Keratinocyte (primary cell): ENCODE results near the gene GABRB2. TPM values are rescaled to one million over a fixed set of nuclear protein-coding genes. Genes with fewer than 3 reads are reported as not detected.
"Not testable (repeated sequence)": the region's sequence is repeated elsewhere in the genome, so short reads cannot be mapped to it uniquely, and the experiment has no call there.

Experiments
- DNase-seq: peaks from one replicate; pipeline ENCODE4 v3.0.0-alpha.2; 2011; ENCODE audit warnings: low read depth, missing footprints, low spot score
- FAIRE-seq: peaks from 2 replicates; lab custom pipeline; 2011; peaks lifted over from hg19 to GRCh38; lab: Jason Lieb, UNC
- H2AFZ ChIP-seq: 2 replicates; pipeline ENCODE4 v1.6.0; 2012; ENCODE audit warnings: low read length, control low read depth, inconsistent platforms; ENCODE audit not compliant: control insufficient read depth
- H3K27ac ChIP-seq: 2 replicates; pipeline ENCODE4 v1.5.1; 2011; ENCODE audit warnings: low read length; ENCODE audit not compliant: control insufficient read depth, insufficient read depth
- H3K27me3 ChIP-seq: 3 replicates; pipeline ENCODE4 v1.6.0; 2011; ENCODE audit warnings: low read length; ENCODE audit not compliant: control insufficient read depth, insufficient read depth; ENCODE audit errors: extremely low read depth
- H3K36me3 ChIP-seq, 2 experiments: 2 replicates in 1 of 2; 3 replicates in 1 of 2; pipeline ENCODE4 v1.5.1; 2011; ENCODE audit warnings: low read length in 2 of 2, mild to moderate bottlenecking in 1 of 2; ENCODE audit not compliant: control insufficient read depth in 2 of 2, insufficient read depth in 2 of 2; ENCODE audit errors: extremely low read depth in 1 of 2
- H3K4me1 ChIP-seq: 3 replicates; pipeline ENCODE4 v1.5.1; 2011; ENCODE audit warnings: low read length; ENCODE audit not compliant: control insufficient read depth, insufficient read depth; ENCODE audit errors: extremely low read depth
- H3K4me2 ChIP-seq: 3 replicates; pipeline ENCODE4 v1.6.0; 2011; ENCODE audit warnings: low read depth, low read length; ENCODE audit not compliant: control insufficient read depth, insufficient read depth; ENCODE audit errors: extremely low read depth
- H3K4me3 ChIP-seq, 3 experiments: fragments of 200-600 bp in 1 of 3; sonication (generic) in 1 of 3; 2 replicates in 2 of 3; 3 replicates in 1 of 3; pipeline ENCODE4 v1.5.1; 2011 to 2016; ENCODE audit warnings: low read length in 3 of 3, mild to moderate bottlenecking in 3 of 3, control low read depth in 2 of 3, inconsistent platforms in 1 of 3, low read depth in 1 of 3, mixed read lengths in 1 of 3, mixed run types in 1 of 3, moderate library complexity in 1 of 3; ENCODE audit not compliant: control insufficient read depth in 2 of 3, insufficient read depth in 2 of 3; ENCODE audit errors: extremely low read depth in 1 of 3
- H3K79me2 ChIP-seq: 2 replicates; pipeline ENCODE4 v1.6.0; 2012; ENCODE audit warnings: low read length; ENCODE audit not compliant: control insufficient read depth, insufficient read depth
- H3K9ac ChIP-seq: 3 replicates; pipeline ENCODE4 v1.6.0; 2011; ENCODE audit warnings: low read length; ENCODE audit not compliant: control insufficient read depth, insufficient read depth; ENCODE audit errors: extremely low read depth
- H3K9me1 ChIP-seq: 3 replicates; pipeline ENCODE4 v1.6.0; 2011; ENCODE audit warnings: low read length; ENCODE audit not compliant: control insufficient read depth, insufficient read depth; ENCODE audit errors: extremely low read depth
- H3K9me3 ChIP-seq: 2 replicates; pipeline ENCODE4 v1.5.1; 2012; ENCODE audit warnings: low read depth, low read length; ENCODE audit not compliant: control insufficient read depth
- H4K20me1 ChIP-seq: 3 replicates; pipeline ENCODE4 v1.6.0; 2011; ENCODE audit warnings: low read length; ENCODE audit not compliant: control insufficient read depth, insufficient read depth; ENCODE audit errors: extremely low read depth
- EZH2 ChIP-seq: IDR thresholded peaks from one replicate; pipeline ENCODE4 v1.6.1; 2012; ENCODE audit warnings: inconsistent platforms, mild to moderate bottlenecking, low read length, moderate library complexity
- dilution Hi-C: fragments of 300-500 bp; cut with MboI; formaldehyde crosslinking; loops from one replicate; pipeline ENCODE4 v1.7.0; 2020; ENCODE audit warnings: low sequenced_read_pairs; ENCODE audit not compliant: extremely low pct_ligation_motif_present
- polyA plus RNA-seq, 5 experiments: library from polyadenylated mRNA; depleted of rRNA in 3 of 5; stranded (reverse) in 3 of 5; stranded (forward) in 1 of 5; unstranded in 1 of 5; fragments of >200 nt; gene quantifications; 1 replicate in 1 of 5; 2 replicates in 3 of 5; 3 replicates in 1 of 5; pipeline versions ENCODE4 v1.2.1 to v1.2.3, GENCODE V29; 2011 to 2012; ENCODE audit warnings: missing spikeins in 2 of 5, low read depth in 1 of 5, low replicate concordance in 1 of 5
- TF ChIP-seq, protein P1 (sequence below), 3 experiments: IDR thresholded peaks in 1 of 3; conservative IDR thresholded peaks in 1 of 3; optimal IDR thresholded peaks in 1 of 3; 2 replicates in 2 of 3; 3 replicates in 1 of 3; pipeline versions ENCODE3 to v1.5.1; 2011; ENCODE audit warnings: low read length in 3 of 3, mild to moderate bottlenecking in 3 of 3, moderate library complexity in 2 of 3, control low read depth in 1 of 3, inconsistent platforms in 1 of 3; ENCODE audit not compliant: insufficient read depth in 2 of 3; ENCODE audit errors: extremely low read depth in 1 of 3

GABRB2 gene
- polyA plus RNA-seq, 1 donor (not counting 4 experiments of a cell fraction or from before 2014, with no cell fraction given): not detected

DNA sequence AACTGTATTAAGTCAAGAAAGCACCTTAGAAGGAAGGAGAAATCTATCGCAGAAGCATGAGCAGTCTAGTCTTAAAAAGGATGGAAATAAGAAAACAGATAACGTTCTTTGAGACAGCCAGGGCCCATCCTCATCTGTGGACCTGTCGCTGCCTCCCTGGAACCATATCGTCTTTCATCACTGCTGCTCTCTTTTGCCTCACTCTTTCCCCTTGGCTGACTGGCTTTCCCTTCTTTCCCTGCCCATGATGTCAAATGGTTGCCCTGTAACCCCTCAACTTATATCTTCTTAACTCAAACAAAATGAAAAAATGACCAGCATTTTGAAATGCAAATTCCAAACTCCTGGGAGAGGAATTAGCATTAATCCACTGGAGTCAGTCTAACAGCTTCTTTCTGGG, 299.8 kb downstream of the GABRB2 start:
- Histone ChIP-seq H3K79me2 (no peaks in the 10 kb centered on the region), H3K27me3 (no peaks in the 10 kb centered on the region), H4K20me1 (no peaks in the 10 kb centered on the region), H3K4me2 (no peak overlapping the region), H3K36me3 (no peaks in the 10 kb centered on the region), H3K27ac (no peak overlapping the region), H3K4me1 (no peaks in the 10 kb centered on the region), H3K9me1 (no peaks in the 10 kb centered on the region), H3K9ac (no peak overlapping the region), H2AFZ (no peak overlapping the region), H3K4me3 (no peak overlapping the region), H3K9me3 (no peaks in the 10 kb centered on the region)
- dilution Hi-C loops: no loop called here
- no peak for TF ChIP-seq EZH2
- TF ChIP-seq, protein P1, sequence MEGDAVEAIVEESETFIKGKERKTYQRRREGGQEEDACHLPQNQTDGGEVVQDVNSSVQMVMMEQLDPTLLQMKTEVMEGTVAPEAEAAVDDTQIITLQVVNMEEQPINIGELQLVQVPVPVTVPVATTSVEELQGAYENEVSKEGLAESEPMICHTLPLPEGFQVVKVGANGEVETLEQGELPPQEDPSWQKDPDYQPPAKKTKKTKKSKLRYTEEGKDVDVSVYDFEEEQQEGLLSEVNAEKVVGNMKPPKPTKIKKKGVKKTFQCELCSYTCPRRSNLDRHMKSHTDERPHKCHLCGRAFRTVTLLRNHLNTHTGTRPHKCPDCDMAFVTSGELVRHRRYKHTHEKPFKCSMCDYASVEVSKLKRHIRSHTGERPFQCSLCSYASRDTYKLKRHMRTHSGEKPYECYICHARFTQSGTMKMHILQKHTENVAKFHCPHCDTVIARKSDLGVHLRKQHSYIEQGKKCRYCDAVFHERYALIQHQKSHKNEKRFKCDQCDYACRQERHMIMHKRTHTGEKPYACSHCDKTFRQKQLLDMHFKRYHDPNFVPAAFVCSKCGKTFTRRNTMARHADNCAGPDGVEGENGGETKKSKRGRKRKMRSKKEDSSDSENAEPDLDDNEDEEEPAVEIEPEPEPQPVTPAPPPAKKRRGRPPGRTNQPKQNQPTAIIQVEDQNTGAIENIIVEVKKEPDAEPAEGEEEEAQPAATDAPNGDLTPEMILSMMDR (optimal IDR thresholded peaks at IDR 0.05 in 1 of 3, IDR thresholded peaks at IDR 0.05 in 1 of 3, conservative IDR thresholded peaks at IDR 0.05 in 1 of 3; ENCODE audit: extremely low read depth in 1 of 3, insufficient read depth in 2 of 3, low read length in 3 of 3): no peak
- FAIRE-seq: no peak
- DNase-seq: no peak

DNA sequence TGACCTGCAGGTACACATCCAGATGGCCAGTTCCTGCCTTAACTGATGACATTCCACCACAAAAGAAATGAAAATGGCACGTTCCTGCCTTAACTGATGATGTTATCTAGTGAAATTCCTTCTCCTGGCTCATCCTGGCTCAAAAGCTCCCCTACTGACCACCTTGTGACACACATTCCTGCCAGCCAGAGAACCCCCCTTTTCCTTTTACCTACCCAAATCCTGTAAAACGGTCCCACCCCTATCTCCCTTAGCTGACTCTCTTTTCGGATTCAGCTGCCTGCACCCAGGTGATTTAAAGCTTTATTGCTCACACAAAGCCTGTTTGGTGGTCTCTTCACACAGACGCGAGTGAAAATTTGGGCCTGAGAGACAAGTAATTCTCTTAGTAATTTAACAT, 300.7 kb downstream of the GABRB2 start:
- dilution Hi-C loops, FAIRE-seq: not testable (repeated sequence)

More for the DNA sequence above, 300.7 kb downstream of the GABRB2 start:
- H3K79me2 ChIP-seq, H3K9me1 ChIP-seq, H3K9me3 ChIP-seq, H4K20me1 ChIP-seq, H3K4me1 ChIP-seq, DNase-seq, H3K27me3 ChIP-seq, H3K4me2 ChIP-seq, H3K9ac ChIP-seq, H3K27ac ChIP-seq, H3K4me3 ChIP-seq, H3K36me3 ChIP-seq, H2AFZ ChIP-seq: not testable (repeated sequence)

Other genes starting within 250 kb of the GABRB2 start
- gene GABRA6, start 139.0 kb upstream of the GABRB2 start, polyA plus RNA-seq: not detected in 3 replicates